ENCODE measurements around the gene RASA2. TPM values are rescaled to one million over a fixed set of nuclear protein-coding genes. Genes with fewer than 3 reads are reported as not detected.

The RASA2 gene
- total and polyA plus RNA-seq, 2 experiments from 2014 or later = 6.2 to 12.6 TPM

DNA sequence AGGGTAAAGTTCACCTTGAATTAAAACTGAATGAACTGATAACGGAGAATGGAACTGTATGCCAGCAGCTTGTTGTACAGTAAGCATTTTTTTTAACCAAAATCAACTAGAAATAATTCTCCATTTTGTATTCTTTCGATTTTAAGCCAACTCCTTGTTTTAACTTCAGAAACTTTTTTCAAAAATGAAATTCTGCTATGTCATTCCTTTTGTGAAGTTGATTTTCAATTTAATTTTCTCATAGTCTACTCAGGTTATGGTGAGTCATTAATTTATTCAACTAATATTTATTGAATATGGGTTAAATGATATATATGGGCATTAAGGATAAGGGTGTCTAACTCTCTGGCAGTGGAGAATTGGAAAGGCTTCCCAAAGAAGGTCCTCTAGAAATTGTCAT is 53.7 kb downstream of the RASA2 start:
- WGBS (ENCODE audit: low lambda C conversion rate, missing lambda C conversion rate) = 91% methylated on average over 2 of the region's 2 CpGs
- Histone ChIP-seq H3K4me1 (ENCODE audit: insufficient read depth) (no peaks in the 10 kb centered on the region), H3K27me3 (no peaks in the 10 kb centered on the region), H3K9me3 (ENCODE audit: low read depth) (peaks cover 8% of the 10 kb centered on the region), H3K36me3 (replicated peaks; ENCODE audit: insufficient read depth, low read depth) (no peaks in the 10 kb centered on the region), H3K9me2 (replicated peaks; ENCODE audit: insufficient read depth) (no peaks in the 10 kb centered on the region), H3K4me2 (no peak overlapping the region), H4K20me1 (ENCODE audit: insufficient read depth, poor library complexity, severe bottlenecking) (no peaks in the 10 kb centered on the region), H2AFZ (no peak overlapping the region), H3K4me3 (no peak overlapping the region), H3K27ac (no peak overlapping the region), H3K79me2 (no peaks in the 10 kb centered on the region)
- TF ChIP-seq EZH2phosphoT487 (IDR thresholded peaks at IDR 0.05; ENCODE audit: low read depth, severe bottlenecking, unreplicated experiment) (no peak), EZH2 (IDR thresholded peaks at IDR 0.05; ENCODE audit: borderline replicate concordance) (no peak)
- TF ChIP-seq, protein P1, sequence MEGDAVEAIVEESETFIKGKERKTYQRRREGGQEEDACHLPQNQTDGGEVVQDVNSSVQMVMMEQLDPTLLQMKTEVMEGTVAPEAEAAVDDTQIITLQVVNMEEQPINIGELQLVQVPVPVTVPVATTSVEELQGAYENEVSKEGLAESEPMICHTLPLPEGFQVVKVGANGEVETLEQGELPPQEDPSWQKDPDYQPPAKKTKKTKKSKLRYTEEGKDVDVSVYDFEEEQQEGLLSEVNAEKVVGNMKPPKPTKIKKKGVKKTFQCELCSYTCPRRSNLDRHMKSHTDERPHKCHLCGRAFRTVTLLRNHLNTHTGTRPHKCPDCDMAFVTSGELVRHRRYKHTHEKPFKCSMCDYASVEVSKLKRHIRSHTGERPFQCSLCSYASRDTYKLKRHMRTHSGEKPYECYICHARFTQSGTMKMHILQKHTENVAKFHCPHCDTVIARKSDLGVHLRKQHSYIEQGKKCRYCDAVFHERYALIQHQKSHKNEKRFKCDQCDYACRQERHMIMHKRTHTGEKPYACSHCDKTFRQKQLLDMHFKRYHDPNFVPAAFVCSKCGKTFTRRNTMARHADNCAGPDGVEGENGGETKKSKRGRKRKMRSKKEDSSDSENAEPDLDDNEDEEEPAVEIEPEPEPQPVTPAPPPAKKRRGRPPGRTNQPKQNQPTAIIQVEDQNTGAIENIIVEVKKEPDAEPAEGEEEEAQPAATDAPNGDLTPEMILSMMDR (IDR thresholded peaks at IDR 0.05; ENCODE audit: poor library complexity) = no peak
- no peak for DNase-seq (ENCODE audit: low spot score)

DNA sequence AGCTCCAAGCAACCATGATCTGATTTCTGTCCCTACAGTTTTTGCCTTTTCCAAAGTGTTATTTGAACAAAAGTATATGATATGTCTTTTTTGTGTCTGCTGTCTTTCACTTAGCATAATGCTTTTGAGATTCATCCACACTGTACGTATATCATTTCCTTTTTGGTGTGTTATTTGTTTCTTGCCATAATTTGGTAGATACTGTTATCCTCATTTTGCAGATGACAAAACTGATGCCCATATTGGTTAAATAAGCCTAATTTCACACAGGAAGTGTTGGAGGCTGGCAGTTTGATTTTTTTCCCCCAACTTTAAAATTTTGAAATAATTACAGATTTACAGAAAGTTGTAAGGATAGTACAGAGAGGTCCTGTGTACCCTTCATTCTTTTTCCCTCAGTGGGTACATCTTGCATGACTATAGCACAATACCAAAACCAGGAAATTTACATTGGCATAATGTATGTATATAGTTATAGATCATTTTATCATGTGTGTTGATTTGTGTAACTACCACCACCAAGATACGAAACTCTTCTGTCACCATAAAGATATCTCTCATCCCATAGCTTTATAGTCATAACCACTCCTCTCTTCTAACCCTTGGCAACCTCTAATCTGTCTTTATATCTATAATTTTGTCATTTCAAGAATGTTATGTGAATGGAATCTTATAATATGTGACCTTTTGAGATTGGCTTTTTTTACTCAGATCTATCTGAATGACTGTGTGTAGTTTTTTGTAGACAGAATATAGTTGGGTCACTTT is 55.6 kb downstream of the RASA2 start:
- H3K9me3 ChIP-seq (ENCODE audit: low read depth) = peaks cover 17% of the 10 kb centered on the region
- no peak overlapping the region for H2AFZ ChIP-seq
- H4K20me1 ChIP-seq (ENCODE audit: insufficient read depth, poor library complexity, severe bottlenecking) = no peaks in the 10 kb centered on the region
- TF ChIP-seq EZH2 (IDR thresholded peaks at IDR 0.05; ENCODE audit: borderline replicate concordance) (no peak), EZH2phosphoT487 (IDR thresholded peaks at IDR 0.05; ENCODE audit: low read depth, severe bottlenecking, unreplicated experiment) (no peak)
- TF ChIP-seq, protein P1 (IDR thresholded peaks at IDR 0.05; ENCODE audit: poor library complexity) = no peak
- no peak overlapping the region for H3K4me2 ChIP-seq
- H3K27ac ChIP-seq = no peak overlapping the region
- DNase-seq (ENCODE audit: low spot score) = no peak
- H3K36me3 ChIP-seq (replicated peaks; ENCODE audit: insufficient read depth, low read depth) = no peaks in the 10 kb centered on the region
- no peaks in the 10 kb centered on the region for H3K9me2 ChIP-seq (replicated peaks; ENCODE audit: insufficient read depth)
- no peaks in the 10 kb centered on the region for H3K79me2 ChIP-seq
- WGBS (ENCODE audit: low lambda C conversion rate, missing lambda C conversion rate) = 100% methylated on average over 2 of the region's 2 CpGs
- no peaks in the 10 kb centered on the region for H3K4me1 ChIP-seq (ENCODE audit: insufficient read depth)
- H3K27me3 ChIP-seq = no peaks in the 10 kb centered on the region
- no peak overlapping the region for H3K4me3 ChIP-seq

DNA sequence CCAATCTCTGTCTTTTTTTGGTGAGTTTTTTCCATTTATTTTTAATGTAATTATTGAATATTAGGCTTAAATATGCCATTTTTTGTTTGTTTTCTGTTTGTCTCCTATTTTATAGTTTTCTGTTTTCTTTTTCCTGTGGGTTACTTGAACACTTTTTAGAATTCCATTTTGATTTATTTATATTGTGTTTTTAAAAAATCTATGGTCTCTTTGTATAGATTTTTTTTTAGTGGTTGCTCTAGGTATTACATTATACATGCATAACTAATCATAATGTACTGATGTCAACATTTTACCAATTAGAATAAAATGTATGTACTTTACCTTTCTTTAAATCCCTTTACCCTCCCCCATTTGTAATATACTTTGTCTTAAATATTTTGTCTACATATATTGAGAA is 56.2 kb downstream of the RASA2 start:
- TF ChIP-seq, protein P1 (IDR thresholded peaks at IDR 0.05; ENCODE audit: poor library complexity) = no peak
- TF ChIP-seq EZH2 (IDR thresholded peaks at IDR 0.05; ENCODE audit: borderline replicate concordance) (no peak), EZH2phosphoT487 (IDR thresholded peaks at IDR 0.05; ENCODE audit: low read depth, severe bottlenecking, unreplicated experiment) (no peak)
- Histone ChIP-seq H3K9me3 (ENCODE audit: low read depth) (peaks cover 19% of the 10 kb centered on the region), H3K4me1 (ENCODE audit: insufficient read depth) (no peaks in the 10 kb centered on the region), H3K9me2 (replicated peaks; ENCODE audit: insufficient read depth) (no peaks in the 10 kb centered on the region), H2AFZ (no peak overlapping the region), H3K27me3 (no peaks in the 10 kb centered on the region), H3K79me2 (no peaks in the 10 kb centered on the region), H3K27ac (no peak overlapping the region), H4K20me1 (ENCODE audit: insufficient read depth, poor library complexity, severe bottlenecking) (no peaks in the 10 kb centered on the region), H3K4me2 (no peak overlapping the region), H3K4me3 (no peak overlapping the region), H3K36me3 (replicated peaks; ENCODE audit: insufficient read depth, low read depth) (no peaks in the 10 kb centered on the region)
- DNase-seq (ENCODE audit: low spot score) = no peak

All from hepatocyte (in vitro differentiated cells).